Measurements from ENCODE around the gene CPNE1.

DNA sequence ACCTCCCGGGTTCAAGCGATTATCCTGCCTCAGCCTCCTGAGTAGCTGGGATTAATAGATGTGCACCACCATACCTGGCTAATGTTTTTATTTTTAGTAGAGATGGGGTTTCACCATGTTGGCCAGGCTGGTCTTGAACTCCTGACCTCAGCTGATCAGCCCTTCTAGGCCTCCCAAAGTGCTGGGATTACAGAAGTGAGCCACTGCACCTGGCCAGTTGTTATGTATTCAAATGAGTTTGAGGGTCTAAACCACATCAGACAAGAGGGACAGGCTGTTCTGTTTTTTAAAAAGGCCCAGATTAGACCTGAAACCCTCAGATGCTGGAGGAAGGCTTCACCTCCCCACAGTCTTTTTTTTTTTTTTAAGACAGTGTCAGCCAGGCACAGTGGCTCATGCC lies 53.2 kb downstream of the CPNE1 start:
- no peak for TF ChIP-seq EZH2 (IDR thresholded peaks at IDR 0.05; ENCODE audit: low read length, missing control alignments)
- TF ChIP-seq, protein P1, sequence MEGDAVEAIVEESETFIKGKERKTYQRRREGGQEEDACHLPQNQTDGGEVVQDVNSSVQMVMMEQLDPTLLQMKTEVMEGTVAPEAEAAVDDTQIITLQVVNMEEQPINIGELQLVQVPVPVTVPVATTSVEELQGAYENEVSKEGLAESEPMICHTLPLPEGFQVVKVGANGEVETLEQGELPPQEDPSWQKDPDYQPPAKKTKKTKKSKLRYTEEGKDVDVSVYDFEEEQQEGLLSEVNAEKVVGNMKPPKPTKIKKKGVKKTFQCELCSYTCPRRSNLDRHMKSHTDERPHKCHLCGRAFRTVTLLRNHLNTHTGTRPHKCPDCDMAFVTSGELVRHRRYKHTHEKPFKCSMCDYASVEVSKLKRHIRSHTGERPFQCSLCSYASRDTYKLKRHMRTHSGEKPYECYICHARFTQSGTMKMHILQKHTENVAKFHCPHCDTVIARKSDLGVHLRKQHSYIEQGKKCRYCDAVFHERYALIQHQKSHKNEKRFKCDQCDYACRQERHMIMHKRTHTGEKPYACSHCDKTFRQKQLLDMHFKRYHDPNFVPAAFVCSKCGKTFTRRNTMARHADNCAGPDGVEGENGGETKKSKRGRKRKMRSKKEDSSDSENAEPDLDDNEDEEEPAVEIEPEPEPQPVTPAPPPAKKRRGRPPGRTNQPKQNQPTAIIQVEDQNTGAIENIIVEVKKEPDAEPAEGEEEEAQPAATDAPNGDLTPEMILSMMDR (conservative IDR thresholded peaks at IDR 0.05 in 1 of 2, IDR thresholded peaks at IDR 0.05 in 1 of 2; ENCODE audit: low read depth in 1 of 2, low read length in 2 of 2): no peak

Data from fibroblast of lung (primary cell).